Left cardiac atrium (tissue), 4 donors: ENCODE results near the gene MBD3L5. TPM values are rescaled to one million over a fixed set of nuclear protein-coding genes. Genes with fewer than 3 reads are reported as not detected.
"Not testable (repeated sequence)": the region's sequence is repeated elsewhere in the genome, so short reads cannot be mapped to it uniquely, and the experiment has no call there.

Experiments used
- ATAC-seq, 2 donors: fragments of 200-7000 bp; cut with Tn5 transposase; one replicate each; pipeline ENCODE4 v1.9.1; 2020; ENCODE audit warnings: mild to moderate bottlenecking in 2 of 2, moderate library complexity in 2 of 2
- DNase-seq: peaks from one replicate; pipeline ENCODE4 v3.0.0-alpha.2; 2020
- intact Hi-C, 2 donors: fragments of 100-400 bp; cut with DNase I; formaldehyde crosslinking; loops; one replicate each; pipeline versions ENCODE4 v1.14.1 to v1.15.1; 2022 to 2023
- total RNA-seq, 2 donors: library from RNA; stranded (reverse); fragmentation: NEBNext Ultra II Directional; extraction: Animal tissue kit (Norgen Biotek cat#: 25700); gene quantifications; one replicate each; pipeline ENCODE4 v1.2.1, GENCODE V29; 2021
- donor health status: DM: no; HTN: yes; CAD: no.
- donor health status: DM: no; HTN: yes; CAD: no; lungs with severe emphysema.
- donor health status: DM: yes; HTN: yes; CAD: no.
- donor health status: Dilated cardiomyopathy.

Gene MBD3L5
- total RNA-seq, 2 donors from 2014 or later, result not detected

DNA sequence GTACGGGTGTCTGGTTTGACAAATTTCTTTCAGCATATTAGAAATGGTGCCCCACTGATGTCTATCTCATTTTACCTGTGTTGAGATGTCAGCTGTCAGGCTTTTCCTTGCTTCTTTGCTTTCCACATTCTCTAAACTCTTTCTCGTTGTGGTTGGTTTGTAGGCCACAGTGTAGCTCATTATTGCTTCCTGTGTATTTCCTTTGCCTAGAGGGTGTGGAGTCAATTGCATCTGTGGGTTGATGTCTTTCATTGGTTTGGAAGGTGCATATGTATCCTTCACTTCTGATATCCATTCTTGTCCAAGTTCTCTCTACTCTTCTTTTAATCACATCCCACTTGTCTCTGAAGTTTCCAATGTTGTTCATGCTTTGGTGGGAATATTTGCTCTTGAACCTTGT, 11.2 kb downstream of the MBD3L5 start:
- ATAC-seq, result not testable (repeated sequence)

DNA sequence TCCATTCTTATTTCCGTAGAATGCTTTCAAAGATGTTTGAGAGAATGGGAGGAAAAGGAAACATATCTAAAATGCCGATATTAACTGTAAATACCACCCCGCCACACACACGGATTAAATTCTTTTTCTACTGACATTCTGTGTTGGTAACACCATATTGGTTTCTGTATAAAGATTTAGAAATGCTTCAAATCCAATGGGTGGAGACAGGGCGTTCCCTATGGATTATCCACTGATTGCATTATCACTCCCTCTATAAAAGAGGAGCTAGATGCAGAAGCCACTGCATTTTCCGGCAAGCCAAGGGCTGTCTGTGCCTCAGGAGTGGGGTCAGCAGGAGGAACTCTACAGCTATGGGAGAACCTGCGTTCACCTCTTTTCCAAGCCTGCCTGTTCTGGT, 18.6 kb downstream of the MBD3L5 start, which contains the start of gene MBD3L2:
MBD3L2 (plus strand) TSS at position 301 of the 400 bp plus-strand sequence; CDS start at position 354, 53 bp downstream.
- ATAC-seq, intact Hi-C loops: not testable (repeated sequence)

More for the DNA sequence above, 11.2 kb downstream of the MBD3L5 start:
- DNase-seq, intact Hi-C loops: not testable (repeated sequence)

DNA sequence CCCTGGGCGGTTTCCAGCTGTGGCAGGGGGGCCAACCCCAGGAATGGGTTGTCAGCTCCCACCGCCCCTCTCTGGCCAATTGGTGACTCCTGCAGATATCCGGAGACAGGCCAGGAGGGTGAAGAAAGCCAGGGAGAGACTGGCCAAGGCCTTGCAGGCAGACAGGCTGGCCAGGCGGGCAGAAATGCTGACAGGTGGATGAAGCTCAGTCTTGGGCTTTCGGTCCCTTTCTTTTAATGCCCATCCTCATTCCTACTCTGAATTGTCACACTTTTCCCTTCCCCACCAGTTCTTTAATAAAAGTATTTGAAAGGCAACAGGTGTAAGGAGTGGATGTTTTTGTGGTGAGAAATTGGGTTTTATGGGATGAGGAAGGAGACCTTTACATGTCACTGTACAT, 21.0 kb downstream of the MBD3L5 start:
- intact Hi-C loops, ATAC-seq, DNase-seq: not testable (repeated sequence)

More for the DNA sequence above, 18.6 kb downstream of the MBD3L5 start, which contains the start of gene MBD3L2:
- DNase-seq, result not testable (repeated sequence)

DNA sequence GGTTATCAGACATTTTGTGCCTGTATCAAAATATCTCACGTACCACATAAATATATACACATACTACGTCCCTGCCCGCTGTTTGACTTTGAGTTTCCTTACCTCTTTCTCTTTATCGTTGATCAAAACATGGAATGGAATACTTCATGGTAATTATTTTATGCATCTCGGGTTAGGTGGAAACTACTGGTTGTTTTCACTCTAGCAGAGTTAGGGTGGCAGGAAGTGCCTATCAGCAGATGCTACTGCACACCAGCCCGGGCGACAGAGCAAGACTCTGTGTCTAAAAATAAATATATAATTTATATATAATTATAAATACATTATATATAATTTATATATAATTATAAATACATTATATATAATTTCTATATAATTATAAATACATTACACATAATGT, 22.5 kb downstream of the MBD3L5 start:
- ATAC-seq, intact Hi-C loops, DNase-seq: not testable (repeated sequence)

DNA sequence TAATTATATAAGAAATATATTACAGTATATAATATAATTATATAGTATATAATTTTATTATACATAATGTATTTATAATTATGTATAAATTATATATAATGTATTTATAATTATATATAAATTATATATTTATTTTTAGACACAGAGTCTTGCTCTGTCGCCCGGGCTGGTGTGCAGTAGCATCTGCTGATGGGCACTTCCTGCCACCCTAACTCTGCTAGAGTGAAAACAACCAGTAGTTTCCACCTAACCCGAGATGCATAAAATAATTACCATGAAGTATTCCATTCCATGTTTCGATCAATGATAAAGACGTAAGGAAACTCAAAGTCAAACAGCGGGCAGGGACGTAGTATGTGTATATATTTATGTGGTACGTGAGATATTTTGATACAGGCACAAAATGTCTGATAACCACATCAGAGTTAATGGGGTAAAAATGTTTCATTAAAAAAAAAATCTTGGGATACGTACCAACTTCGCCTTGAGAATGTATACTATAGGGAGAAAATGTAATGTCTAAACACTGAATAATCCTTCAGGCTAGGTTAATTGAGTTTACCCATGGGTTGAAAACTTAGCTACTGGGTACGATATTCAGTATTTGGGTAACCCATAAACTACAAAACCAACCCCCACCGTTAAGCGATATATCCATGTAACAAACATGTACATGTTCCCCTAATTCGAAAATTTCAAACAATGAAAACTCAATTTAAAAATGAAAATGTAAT, 24.4 kb downstream of the MBD3L5 start:
- DNase-seq, intact Hi-C loops, ATAC-seq: not testable (repeated sequence)

DNA sequence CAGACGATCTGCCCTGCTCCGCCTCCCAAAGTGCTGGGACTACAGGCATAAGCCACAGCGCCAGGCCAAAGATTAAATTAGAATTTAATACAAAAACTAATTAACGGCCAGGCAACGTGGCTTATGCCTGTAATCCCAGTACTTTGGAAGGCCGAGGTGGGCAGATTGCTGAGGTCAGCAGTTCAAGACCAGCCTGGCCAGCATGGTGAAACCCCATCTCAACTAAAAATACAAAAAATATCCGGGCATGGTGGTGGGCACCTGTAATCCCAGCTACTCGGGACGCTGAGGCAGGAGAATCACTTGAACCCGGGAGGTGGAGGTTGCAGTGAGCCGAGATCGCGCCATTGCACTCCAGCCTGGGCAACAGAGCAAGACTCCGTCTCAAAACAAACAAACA, 25.3 kb downstream of the MBD3L5 start:
- ATAC-seq, intact Hi-C loops: not testable (repeated sequence)

DNA sequence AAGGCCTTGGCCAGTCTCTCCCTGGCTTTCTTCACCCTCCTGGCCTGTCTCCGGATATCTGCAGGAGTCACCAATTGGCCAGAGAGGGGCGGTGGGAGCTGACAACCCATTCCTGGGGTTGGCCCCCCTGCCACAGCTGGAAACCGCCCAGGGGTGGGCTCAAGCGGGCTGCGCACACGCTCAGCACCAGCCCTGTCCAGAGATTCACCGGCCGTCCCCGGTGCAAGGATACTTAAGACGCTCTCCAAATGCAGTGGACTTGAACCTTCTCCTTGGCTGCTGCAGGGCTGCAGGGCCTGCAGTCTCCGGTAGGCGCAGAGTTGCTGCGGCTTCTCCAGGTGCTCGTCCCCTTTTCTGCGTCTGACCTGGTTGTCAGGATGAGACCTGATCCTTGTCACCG, 26.0 kb downstream of the MBD3L5 start:
- intact Hi-C loops, DNase-seq, ATAC-seq: not testable (repeated sequence)

More for the DNA sequence above, 25.3 kb downstream of the MBD3L5 start:
- not testable (repeated sequence) for DNase-seq

DNA sequence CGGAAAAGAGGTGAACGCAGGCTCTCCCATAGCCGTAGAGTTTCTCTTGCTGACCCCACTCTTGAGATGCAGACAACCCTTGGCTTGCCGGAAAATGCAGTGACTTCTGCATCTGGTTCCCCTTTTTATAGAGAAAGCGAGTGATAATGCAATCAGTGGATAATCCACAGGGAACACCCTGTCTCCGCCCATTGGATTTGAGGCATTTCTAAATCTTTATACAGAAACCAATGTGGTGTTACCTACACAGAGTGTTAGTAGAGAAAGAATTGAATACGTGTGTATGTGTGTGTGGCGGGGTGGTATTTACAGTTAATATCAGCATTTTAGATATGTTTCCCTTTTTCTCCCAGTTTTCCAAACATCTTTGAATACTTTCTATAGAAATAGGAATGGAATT, 28.2 kb downstream of the MBD3L5 start, which contains the start of gene MBD3L3:
MBD3L3 (minus strand) TSS at position 101 of the 400 bp plus-strand sequence; CDS start at position 30, 71 bp downstream.
- ATAC-seq, intact Hi-C loops, DNase-seq: not testable (repeated sequence)

DNA sequence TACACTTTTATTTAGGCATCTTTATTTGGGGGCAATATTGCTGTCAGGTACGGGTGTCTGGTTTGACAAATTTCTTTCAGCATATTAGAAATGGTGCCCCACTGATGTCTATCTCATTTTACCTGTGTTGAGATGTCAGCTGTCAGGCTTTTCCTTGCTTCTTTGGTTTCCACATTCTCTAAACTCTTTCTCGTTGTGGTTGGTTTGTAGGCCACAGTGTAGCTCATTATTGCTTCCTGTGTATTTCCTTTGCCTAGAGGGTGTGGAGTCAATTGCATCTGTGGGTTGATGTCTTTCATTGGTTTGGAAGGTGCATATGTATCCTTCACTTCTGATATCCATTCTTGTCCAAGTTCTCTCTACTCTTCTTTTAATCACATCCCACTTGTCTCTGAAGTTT, 29.6 kb downstream of the MBD3L5 start:
- ATAC-seq, intact Hi-C loops, DNase-seq: not testable (repeated sequence)

DNA sequence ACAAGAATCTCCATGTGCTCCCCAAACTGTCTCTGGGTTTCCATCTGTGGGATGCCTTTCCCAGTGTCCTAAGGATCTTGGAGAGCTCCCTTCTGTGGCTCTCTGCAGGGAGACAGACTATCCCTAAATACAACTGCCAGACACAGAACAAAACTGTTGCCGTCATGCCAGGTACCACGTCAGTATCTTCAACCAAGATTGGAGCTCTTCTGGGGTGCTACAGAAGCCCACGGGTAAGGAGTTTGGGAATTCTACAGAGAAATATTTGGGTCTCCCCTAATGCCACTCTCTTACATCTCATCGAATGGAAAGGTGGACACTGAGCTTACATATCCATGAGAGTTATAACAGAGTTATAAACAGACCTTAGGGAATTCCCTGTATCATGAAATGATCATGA, 33.0 kb downstream of the MBD3L5 start:
- DNase-seq (no peak), ATAC-seq (no peak)
- intact Hi-C loops, result no loop called here

DNA sequence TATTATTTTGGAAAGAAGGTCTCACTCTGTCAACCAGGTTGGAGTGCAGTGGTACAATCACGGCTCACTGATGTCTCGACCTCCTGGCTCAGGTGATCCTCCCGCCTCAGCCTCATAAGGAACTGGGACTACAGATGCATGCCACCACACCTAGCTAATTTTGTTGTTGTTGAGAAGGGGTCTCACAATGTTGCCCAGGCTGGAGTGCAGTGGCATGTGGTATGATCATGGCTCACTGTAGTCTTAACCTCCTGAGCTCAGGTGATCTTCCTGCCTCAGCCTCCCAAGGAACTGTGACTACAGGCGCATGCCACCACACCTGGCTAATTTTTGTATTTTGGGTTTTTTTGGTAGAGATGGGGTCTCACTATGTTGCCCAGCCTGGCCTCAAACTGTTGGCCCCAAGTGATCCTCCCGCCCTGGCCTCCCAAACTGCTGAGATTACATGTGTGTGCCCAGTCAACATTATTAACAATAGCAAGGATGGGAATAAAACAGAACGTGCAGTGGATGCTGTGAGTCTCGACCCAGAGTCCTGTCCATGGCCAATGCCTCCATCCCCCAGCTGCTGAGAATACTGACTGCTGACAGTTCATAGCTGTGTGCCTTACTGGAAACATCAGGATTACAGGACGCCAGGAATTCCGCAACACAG, 33.5 kb downstream of the MBD3L5 start:
- DNase-seq (no peak), ATAC-seq (no peak)
- intact Hi-C loops, result no loop called here

DNA sequence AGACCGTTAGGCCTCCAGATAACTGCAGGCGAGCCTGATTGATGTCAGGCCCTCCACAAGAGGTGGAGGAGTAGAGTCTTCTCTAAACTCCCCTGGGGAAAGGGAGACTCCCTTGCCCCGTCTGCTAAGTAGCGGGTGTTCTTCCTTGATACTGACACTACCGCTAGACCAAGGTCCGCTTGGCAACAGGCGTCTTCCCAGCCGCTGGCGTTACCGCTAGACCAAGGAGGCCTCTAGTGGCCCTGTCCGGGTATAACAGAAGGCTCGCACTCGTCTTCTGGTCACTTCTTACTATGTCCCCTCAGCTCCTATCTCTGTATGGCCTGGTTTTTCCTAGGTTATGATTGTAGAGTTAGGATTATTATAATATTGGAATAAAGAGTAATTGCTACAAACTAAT, 36.7 kb downstream of the MBD3L5 start:
- intact Hi-C loops, DNase-seq, ATAC-seq: not testable (repeated sequence)

DNA sequence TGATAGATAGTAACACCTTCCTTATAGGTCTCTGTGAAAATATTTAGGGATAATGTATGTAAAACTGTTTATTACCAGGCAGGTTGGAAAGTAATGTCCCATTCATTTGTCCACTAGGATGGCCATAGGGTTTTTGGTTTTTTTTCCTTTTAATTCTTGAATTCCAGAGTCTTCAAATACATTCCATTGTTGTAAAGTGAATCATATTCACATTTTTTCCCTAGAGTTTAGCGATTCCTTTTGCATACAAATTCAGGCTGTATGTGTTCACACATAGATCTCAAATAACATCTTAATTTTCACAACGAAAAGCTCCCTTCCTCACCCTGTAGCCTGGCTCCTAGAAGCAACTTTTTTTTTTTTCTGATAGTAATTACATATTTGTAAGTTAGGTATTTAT, 37.3 kb downstream of the MBD3L5 start:
- DNase-seq (no peak), ATAC-seq (no peak)
- intact Hi-C loops, result no loop called here

DNA sequence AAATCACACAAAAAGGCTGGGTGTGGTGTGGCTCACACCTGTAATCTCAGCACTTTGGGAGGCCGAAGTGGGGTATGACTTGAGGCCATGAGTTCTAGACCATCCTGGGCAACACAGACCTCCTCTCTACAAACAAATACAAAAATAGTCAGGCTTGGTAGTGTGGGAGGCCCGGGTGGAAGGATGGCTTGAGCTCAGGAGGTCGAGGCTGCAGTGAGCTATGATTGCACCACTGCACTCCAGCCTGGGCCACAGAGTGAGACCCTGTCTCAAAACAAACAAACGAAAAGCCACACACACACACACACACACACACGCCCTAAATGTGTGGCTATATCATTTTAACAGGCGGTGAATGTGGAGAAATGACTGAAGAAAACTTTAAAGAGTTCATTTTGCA, 38.2 kb downstream of the MBD3L5 start:
- no peak for DNase-seq
- no peak for ATAC-seq
- intact Hi-C loops, result no loop called here

DNA sequence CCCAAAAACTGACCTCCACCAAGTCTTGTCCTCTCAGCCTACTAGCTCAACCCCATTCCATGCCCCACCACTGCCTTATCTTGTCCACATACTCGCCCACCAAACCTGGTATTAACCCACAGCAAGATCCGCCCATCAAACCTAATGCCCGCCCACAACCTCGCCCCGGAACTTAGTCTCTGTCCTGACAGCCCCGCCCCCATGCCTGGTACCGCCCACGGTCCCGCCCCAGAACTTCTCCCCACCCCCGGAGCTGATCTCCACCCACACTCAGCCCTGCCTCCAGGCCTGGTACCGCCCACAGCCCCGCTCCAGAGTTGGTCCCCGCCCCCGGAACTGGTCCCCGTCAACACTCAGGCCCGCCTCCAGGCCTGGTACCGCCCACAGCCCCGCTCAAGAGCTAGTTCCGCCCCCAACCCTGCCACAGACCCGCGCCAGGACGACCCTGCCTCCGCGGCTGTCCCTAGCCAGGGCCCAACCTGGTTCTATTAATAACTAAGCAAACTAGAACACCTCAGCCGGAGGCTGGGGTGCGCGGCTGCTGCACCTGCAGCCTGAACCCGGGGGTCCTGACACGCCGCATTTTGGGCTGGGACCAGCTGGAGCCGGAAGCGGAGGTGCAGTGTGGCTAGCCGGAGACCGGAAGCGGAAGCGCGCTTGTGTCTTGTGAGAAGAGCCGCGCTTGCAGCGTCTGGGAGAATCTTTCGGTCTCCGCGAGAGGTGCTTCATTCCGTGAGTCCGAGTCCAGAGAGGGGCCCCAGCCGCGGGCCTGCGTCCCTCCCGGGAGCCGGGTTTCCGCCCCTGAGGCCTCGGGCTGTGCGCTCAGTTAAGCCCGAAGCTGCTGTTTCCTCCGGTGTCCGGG, 38.9 kb downstream of the MBD3L5 start, which contains the start of gene ZNF557:
ZNF557 (plus strand) TSS at position 662 of the 862 bp plus-strand sequence. CDS start 5,372 bp downstream, outside the sequence.
- intact Hi-C loops, result no loop called here
- peak; percentile 100 for ATAC-seq
- DNase-seq, result peak; percentile 100

DNA sequence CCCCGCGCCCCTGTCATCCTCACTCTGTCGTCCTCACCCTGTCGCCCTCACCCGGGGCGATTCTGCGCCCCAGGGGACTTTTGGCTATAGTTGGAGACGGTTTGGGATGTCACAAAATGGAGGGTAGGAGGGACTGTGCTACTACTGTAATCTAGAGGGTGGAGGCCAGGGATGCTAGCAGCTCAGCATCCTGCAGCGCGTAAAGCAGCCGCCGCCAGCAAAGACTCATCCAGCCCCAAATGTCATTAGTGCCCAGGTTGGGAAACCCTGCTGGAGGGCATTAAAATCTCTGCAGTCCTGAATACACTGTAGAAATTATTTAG, 39.5 kb downstream of the MBD3L5 start:
- intact Hi-C loops, result no loop called here
- DNase-seq, result no peak
- ATAC-seq, result peak in 1 of 2 donors; percentile 6

DNA sequence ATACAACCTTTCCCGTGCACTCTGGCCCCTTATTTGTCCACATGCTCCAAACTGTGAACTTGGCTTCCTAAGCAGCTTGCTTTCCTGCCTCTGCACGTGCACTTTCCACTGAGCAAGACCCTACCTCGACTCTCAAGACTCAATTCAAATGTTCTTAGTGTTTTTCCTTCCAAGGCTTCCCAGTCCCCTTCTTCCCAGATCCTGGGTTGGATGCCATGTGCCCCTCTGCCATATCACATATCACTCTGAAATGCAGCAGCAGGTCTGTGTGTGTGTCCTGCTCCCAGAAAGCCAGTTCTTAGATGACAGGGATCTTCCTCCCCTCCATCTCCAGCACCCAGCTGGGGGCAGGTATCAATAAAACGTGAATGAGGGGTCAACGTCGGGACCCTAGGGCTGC, 42.2 kb downstream of the MBD3L5 start:
- no peak for DNase-seq
- ATAC-seq, result no peak
- intact Hi-C loops, result no loop called here

DNA sequence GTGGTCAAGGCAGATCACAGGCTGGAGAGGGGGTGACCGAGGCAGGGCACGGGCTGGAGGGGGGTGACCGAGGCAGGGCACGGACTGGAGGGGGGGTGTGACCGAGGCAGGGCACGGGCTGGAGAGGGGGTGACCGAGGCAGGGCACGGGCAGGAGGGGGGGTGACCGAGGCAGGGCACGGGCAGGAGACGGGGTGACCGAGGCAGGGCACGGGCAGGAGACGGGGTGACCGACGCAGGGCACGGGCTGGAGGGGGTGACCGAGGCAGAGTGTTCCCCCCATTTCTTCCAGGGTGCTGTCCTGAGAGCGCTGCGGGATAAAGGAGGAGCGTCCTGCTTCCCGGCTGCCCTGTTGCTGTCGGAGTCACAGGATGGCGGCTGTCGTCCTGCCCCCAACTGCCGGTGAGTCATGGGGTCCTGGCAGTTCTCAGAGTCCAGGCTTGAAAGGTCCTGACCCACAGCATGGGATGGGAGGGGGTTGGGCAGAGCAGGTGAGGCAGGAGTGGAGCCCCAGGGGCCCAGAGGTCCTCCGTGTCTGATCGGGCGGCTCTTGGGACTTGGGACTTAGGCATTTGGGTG, 44.4 kb downstream of the MBD3L5 start:
- intact Hi-C loops, result no loop called here
- ATAC-seq (no peak), DNase-seq (no peak)

DNA sequence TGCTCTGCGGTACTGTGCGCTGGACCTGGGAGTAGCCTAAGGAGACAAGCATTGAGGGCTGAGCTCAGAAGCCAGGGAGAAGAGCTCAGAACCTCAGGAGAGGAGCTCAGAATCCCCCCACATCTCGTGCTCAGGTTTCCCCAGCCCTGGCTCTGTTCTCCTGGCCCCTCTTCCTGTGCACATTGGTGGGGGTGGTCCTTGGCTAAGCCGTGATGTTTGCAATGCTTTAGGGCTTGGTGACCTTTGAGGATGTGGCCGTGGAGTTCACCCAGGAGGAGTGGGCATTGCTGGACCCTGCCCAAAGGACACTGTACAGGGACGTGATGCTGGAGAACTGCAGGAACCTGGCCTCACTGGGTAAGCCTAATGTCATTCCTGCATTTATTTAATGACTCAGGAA, 45.8 kb downstream of the MBD3L5 start:
- intact Hi-C loops, result no loop called here
- no peak for ATAC-seq
- no peak for DNase-seq
